GM12874 (cell line): ENCODE data around the gene SELENOK.
A peak's percentile ranks its signal among the peaks of the same experiment; 100 is the strongest.

Experiments used
- CTCF ChIP-seq: IDR thresholded peaks from 2 replicates; pipeline ENCODE4 v1.5.1; 2011; ENCODE audit warnings: low read depth, mild to moderate bottlenecking, control low read depth, low read length, moderate library complexity; ENCODE audit not compliant: insufficient read depth

Gene SELENOK

DNA sequence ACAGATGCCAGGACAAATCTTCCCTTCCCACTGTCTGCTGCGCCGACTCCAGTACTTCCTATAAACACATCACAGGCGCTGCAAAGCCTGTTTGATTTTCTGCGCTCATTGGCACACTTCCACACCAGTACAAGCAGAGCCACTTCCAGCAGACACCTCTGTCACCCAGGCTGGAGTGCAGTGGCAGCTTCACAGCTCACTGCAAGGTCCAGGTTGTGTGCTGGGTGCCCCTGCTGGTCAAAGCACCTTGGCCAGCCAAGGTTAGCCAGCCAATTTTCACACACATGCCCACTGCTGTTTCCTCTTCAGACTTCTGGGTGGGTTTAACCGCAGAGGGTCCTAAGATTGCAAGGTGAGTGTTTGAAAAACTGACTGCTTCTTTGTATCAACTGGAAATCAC is 50.4 kb downstream of the SELENOK start:
- TF ChIP-seq CTCF = 0 out of 2 replicates have a peak, but pooled peaks have one; percentile 25

GRCh38 chr3:53837331-53837730 is 54.3 kb downstream of the SELENOK start:
- no peak for TF ChIP-seq CTCF

- no peak for TF ChIP-seq CTCF
These were observed 55.4 kb downstream of the SELENOK start for GRCh38 chr3:53836084-53836872.

DNA sequence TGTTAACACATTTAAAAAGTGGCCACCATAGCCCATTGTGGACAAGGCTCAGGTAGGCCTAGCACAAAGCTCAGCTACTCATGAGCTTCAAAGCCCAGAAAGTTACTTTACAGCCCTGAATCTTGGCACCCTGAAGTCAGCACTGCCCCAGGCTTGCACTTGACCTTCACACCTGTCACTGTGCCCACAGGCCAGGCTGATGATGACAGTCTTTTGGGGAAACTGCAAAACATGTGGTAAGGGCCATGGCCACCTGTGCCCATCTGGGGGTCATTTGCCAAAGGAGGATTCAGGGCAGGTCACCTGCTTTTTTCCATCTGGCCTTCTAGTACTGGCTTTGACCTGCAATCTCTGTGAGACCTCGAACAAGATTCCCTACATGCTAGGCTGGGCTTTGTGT is 56.4 kb downstream of the SELENOK start:
- TF ChIP-seq CTCF = no peak

DNA sequence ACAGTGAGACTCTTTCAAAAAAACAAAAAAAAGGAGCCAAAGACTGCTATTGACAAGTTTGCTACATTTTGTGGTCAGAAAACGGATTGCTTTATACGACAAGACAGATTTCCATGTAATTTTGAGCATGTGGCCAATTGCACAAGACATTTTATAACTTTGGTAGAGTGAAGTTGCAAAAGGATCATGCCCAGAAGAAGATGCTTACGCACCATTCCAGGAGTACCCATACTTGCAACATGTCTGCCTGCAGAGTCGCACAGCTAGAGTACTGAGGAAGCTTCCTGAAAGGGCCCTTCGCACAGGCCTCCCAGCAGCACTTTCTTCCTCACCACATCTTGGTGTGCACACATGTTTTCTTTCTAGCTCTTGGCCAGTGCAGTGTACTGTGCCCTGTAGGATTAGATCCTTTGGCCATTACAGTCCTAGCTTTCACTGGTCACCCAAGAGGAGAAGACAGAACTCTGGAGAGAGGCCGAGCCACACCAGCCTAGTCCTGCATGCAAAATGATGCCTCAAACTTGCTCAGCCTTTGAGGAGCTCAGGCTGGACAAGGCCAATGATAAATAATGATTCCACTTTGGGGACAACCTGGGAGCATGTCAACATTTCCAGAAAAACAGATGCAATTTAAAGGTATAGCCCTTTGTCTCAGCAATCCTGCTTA is 57.1 kb downstream of the SELENOK start:
- TF ChIP-seq CTCF = no peak
